HG03432 (cell line): ENCODE results near the gene NUP107.

Experiments used
- ATAC-seq: cut with Tn5 transposase; IDR thresholded peaks from one replicate; pipeline ENCODE4 v1.9.1; 2021; ENCODE audit warnings: mild to moderate bottlenecking, moderate library complexity; ENCODE audit not compliant: unreplicated experiment

The NUP107 gene

DNA sequence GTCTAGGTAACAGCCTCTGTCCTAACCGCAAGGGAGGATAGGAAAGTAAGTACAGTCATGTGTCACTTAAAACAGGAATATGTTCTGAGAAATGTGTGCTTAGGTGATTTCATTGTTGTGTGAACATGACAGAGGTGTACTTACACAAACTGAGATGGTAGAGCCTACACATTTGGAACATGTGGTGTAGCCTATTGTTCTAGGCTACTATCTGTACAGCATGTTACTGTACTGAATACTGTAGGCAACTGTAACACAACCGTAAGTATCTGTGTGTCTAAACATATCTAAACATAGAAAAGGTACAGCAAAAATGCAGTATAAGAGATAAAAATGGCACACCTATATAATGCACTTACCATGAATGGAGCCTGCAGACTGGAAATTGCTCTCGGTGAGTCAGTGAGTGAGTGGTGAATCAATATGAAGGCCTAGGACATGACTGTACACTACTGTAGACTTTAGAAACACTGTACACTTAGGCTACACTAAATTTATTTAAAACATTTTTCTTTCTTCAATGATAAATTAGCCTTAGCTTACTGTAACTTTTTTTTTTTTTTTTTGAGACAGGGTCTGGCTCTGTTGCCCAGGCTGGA lies 108.0 kb downstream of the NUP107 start:
- ATAC-seq = no peak
